Renal cortical epithelial cell (primary cell): ENCODE data around the gene CDH4. TPM values are rescaled to one million over a fixed set of nuclear protein-coding genes. Genes with fewer than 3 reads are reported as not detected.

Experiments used
- DNase-seq: peaks from one replicate; pipeline ENCODE4 v3.0.0-alpha.2; 2011; ENCODE audit warnings: low read depth
- total RNA-seq: library from RNA; depleted of rRNA; stranded (reverse); fragments of >200 nt; gene quantifications from 2 replicates; pipeline ENCODE4 v1.2.3, GENCODE V29; 2014

Gene CDH4
- total RNA-seq, 1 donor from 2014 or later: 6.4 TPM

- DNase-seq: no peak
Measured at GRCh38 chr20:61750093-61750492, 498.0 kb downstream of the CDH4 start.

- no peak for DNase-seq
Measured at GRCh38 chr20:61752576-61752975, 500.5 kb downstream of the CDH4 start.

GRCh38 chr20:61753316-61753942 is 501.4 kb downstream of the CDH4 start:
- peak; percentile 87 for DNase-seq

GRCh38 chr20:61753987-61754956 is 502.2 kb downstream of the CDH4 start:
- DNase-seq: no peak

- DNase-seq: no peak
Measured at GRCh38 chr20:61754976-61755778, 503.1 kb downstream of the CDH4 start.

GRCh38 chr20:61755971-61756845 is 504.1 kb downstream of the CDH4 start:
- DNase-seq: peak; percentile 11

GRCh38 chr20:61756966-61757677 is 505.1 kb downstream of the CDH4 start:
- DNase-seq: peak; percentile 7

GRCh38 chr20:61757678-61758563 is 505.9 kb downstream of the CDH4 start:
- DNase-seq: peak; percentile 69

GRCh38 chr20:61758564-61759200 is 506.6 kb downstream of the CDH4 start:
- no peak for DNase-seq

- no peak for DNase-seq
Measured at GRCh38 chr20:61759286-61760065, 507.4 kb downstream of the CDH4 start.

- no peak for DNase-seq
Measured at GRCh38 chr20:61760321-61760720, 508.3 kb downstream of the CDH4 start.

GRCh38 chr20:61760731-61761130 is 508.7 kb downstream of the CDH4 start:
- no peak for DNase-seq

GRCh38 chr20:61761453-61762166 is 509.5 kb downstream of the CDH4 start:
- no peak for DNase-seq

GRCh38 chr20:61762167-61762710 is 510.2 kb downstream of the CDH4 start:
- no peak for DNase-seq

GRCh38 chr20:61762886-61763739 is 511.1 kb downstream of the CDH4 start:
- no peak for DNase-seq

GRCh38 chr20:61763740-61764400 is 511.8 kb downstream of the CDH4 start:
- DNase-seq: no peak
